Stomach (tissue), 4 donors: ENCODE results near the gene SH2D7.

Experiments used
- CTCF ChIP-seq, 7 experiments: fragments of 450-650 bp in 4 of 7; fragments of 200-600 bp in 3 of 7; sonication (generic) in 3 of 7; IDR thresholded peaks; one replicate each; pipeline ENCODE4 v1.5.1; 2016 to 2019; ENCODE audit warnings: antibody characterized with exemption in 7 of 7, control low read depth in 2 of 7, mild to moderate bottlenecking in 1 of 7
- POLR2A ChIP-seq, 4 donors: fragments of 450-650 bp; IDR thresholded peaks; one replicate each; pipeline ENCODE4 v1.6.1; 2016; ENCODE audit warnings: antibody characterized with exemption in 4 of 4, control low read depth in 2 of 4, mild to moderate bottlenecking in 1 of 4, moderate library complexity in 1 of 4
- POLR2AphosphoS5 ChIP-seq, 3 donors: sonication (generic); formaldehyde crosslinking; IDR thresholded peaks; one replicate each; pipeline ENCODE4 v1.6.1; 2016; ENCODE audit warnings: antibody characterized with exemption in 3 of 3

- TF ChIP-seq CTCF (IDR thresholded peaks at IDR 0.05) (no peak), POLR2AphosphoS5 (IDR thresholded peaks at IDR 0.05) (no peak), POLR2A (IDR thresholded peaks at IDR 0.05) (no peak)
These were observed 22.8 kb upstream of the SH2D7 start for GRCh38 chr15:78069462-78070029.
